HCT116 (cell line): Measurements from ENCODE around the gene AGBL3. TPM values are rescaled to one million over a fixed set of nuclear protein-coding genes. Genes with fewer than 3 reads are reported as not detected.
A peak's percentile ranks its signal among the peaks of the same experiment; 100 is the strongest.

Experiments
- ATAC-seq: fragments of 200-7000 bp; cut with Tn5 transposase; 2 replicates; pipeline ENCODE4 v1.9.1; 2020; ENCODE audit warnings: mild to moderate bottlenecking, moderate library complexity
- BruUV-seq: library from RNA; stranded (reverse); fragments of 400-500 nt; replicated peaks from 2 replicates; lab custom pipeline; 2021; lab: Mats Ljungman, UMichigan
- CTCF ChIA-PET: fragments of 300-600 bp; sonication (Branson Sonifier 250); formaldehyde crosslinking; loops from one replicate; lab custom pipeline; 2021; ENCODE audit warnings: antibody characterized with exemption; lab: Charles Lee
- POLR2A ChIA-PET: fragments of 300-600, 350-600 bp; sonication (Branson Sonifier 250); formaldehyde crosslinking; loops from one replicate; lab custom pipeline; 2021; ENCODE audit warnings: antibody characterized with exemption; lab: Charles Lee
- RAD21 ChIA-PET, 2 experiments: fragments of 300-600 bp; sonication (Branson Sonifier 250); formaldehyde crosslinking; loops; one replicate each; lab custom pipeline; 2023; ENCODE audit warnings: low total read pairs in 2 of 2; ENCODE audit not compliant: uncharacterized antibody in 2 of 2, unreplicated experiment in 2 of 2, low non-redundant PET in 1 of 2; lab: Charles Lee
- DNase-seq: peaks from one replicate; pipeline ENCODE4 v3.0.0-alpha.2; 2010; ENCODE audit warnings: low read depth, low spot score
- H2AFZ ChIP-seq: fragments of 200-600 bp; shearing (Covaris generic), sonication (generic); 2 replicates; pipeline ENCODE4 v1.6.1; 2017; ENCODE audit warnings: low read depth, mixed run types, mixed read lengths, antibody characterized with exemption, low read length; ENCODE audit not compliant: poor library complexity, severe bottlenecking
- H3K27ac ChIP-seq: 2 replicates; pipeline ENCODE4 v1.5.1; 2012; ENCODE audit warnings: low read depth, low read length
- H3K27me3 ChIP-seq: fragments of 200-600 bp; sonication (generic); 2 replicates; pipeline ENCODE4 v1.6.1; 2016; ENCODE audit warnings: mixed run types, low read length, mixed read lengths; ENCODE audit not compliant: insufficient read depth
- H3K36me3 ChIP-seq, 2 experiments: fragments of 200-500 bp in 1 of 2; fragments of 200-600 bp in 1 of 2; sonication (Bioruptor generic) in 1 of 2; sonication (generic) in 1 of 2; 2 replicates each; pipeline versions ENCODE4 v1.5.1 to v1.6.1; 2014 to 2016; ENCODE audit warnings: low read length in 2 of 2, inconsistent platforms in 1 of 2, mixed read lengths in 1 of 2, mixed run types in 1 of 2; ENCODE audit not compliant: insufficient read depth in 2 of 2, control insufficient read depth in 1 of 2
- H3K4me1 ChIP-seq, 2 experiments: fragments of 200-600 bp in 1 of 2; sonication (generic) in 1 of 2; 2 replicates each; pipeline versions ENCODE4 v1.5.1 to v1.6.1; 2012 to 2017; ENCODE audit warnings: low read length in 2 of 2, inconsistent platforms in 1 of 2, mild to moderate bottlenecking in 1 of 2, mixed read lengths in 1 of 2, mixed run types in 1 of 2, moderate library complexity in 1 of 2; ENCODE audit not compliant: insufficient read depth in 2 of 2, control insufficient read depth in 1 of 2
- H3K4me2 ChIP-seq: fragments of 200-600 bp; sonication (generic); 2 replicates; pipeline ENCODE4 v1.6.1; 2017; ENCODE audit warnings: mixed run types, low read length, mixed read lengths
- H3K4me3 ChIP-seq, 2 experiments: fragments of 200-600 bp in 1 of 2; sonication (generic) in 1 of 2; replicated peaks in 1 of 2; 2 replicates each; pipeline ENCODE4 v1.5.1; 2011 to 2016; ENCODE audit warnings: low read length in 2 of 2, control low read depth in 1 of 2, low read depth in 1 of 2, mild to moderate bottlenecking in 1 of 2, mixed read lengths in 1 of 2, mixed run types in 1 of 2
- H3K79me2 ChIP-seq: fragments of 200-600 bp; sonication (generic); 2 replicates; pipeline ENCODE4 v1.6.1; 2017; ENCODE audit warnings: mild to moderate bottlenecking, mixed run types, low read length, moderate library complexity, mixed read lengths; ENCODE audit not compliant: insufficient read depth
- H3K9ac ChIP-seq: fragments of 200-600 bp; sonication (generic); 2 replicates; pipeline ENCODE4 v1.6.1; 2016; ENCODE audit warnings: low read length, mixed read lengths
- H3K9me2 ChIP-seq: fragments of 200-600 bp; sonication (generic), shearing (Covaris generic); 2 replicates; pipeline ENCODE4 v1.6.1; 2017; ENCODE audit warnings: mixed run types, mild to moderate bottlenecking, moderate library complexity; ENCODE audit not compliant: insufficient read depth
- H3K9me3 ChIP-seq, 2 experiments: fragments of 200-500 bp in 1 of 2; fragments of 200-600 bp in 1 of 2; sonication (Bioruptor generic) in 1 of 2; sonication (generic) in 1 of 2; 2 replicates each; pipeline ENCODE4 v1.6.1; 2014 to 2017; ENCODE audit warnings: low read length in 2 of 2, mixed read lengths in 2 of 2, inconsistent platforms in 1 of 2, low read depth in 1 of 2, mild to moderate bottlenecking in 1 of 2, mixed run types in 1 of 2, moderate library complexity in 1 of 2; ENCODE audit not compliant: control insufficient read depth in 1 of 2, insufficient read depth in 1 of 2
- H4K20me1 ChIP-seq: fragments of 200-600 bp; sonication (generic), shearing (Covaris generic); 2 replicates; pipeline ENCODE4 v1.6.1; 2017; ENCODE audit warnings: mixed run types, mild to moderate bottlenecking, moderate library complexity; ENCODE audit not compliant: insufficient read depth
- CBX3 ChIP-seq: IDR thresholded peaks from 2 replicates; pipeline ENCODE4 v1.6.1; 2012; ENCODE audit warnings: low read depth
- CEBPB ChIP-seq: IDR thresholded peaks from 2 replicates; pipeline ENCODE4 v1.6.1; 2012; ENCODE audit warnings: low read depth
- ELF1 ChIP-seq: IDR thresholded peaks from 2 replicates; pipeline ENCODE4 v1.6.1; 2012; ENCODE audit warnings: low read depth, borderline replicate concordance
- EZH2 ChIP-seq: fragments of 200-600 bp; sonication (generic); IDR thresholded peaks from 2 replicates; pipeline ENCODE4 v1.6.1; 2017; ENCODE audit warnings: antibody characterized with exemption, mixed run types
- FOSL1 ChIP-seq: IDR thresholded peaks from 2 replicates; pipeline ENCODE4 v1.6.1; 2012; ENCODE audit warnings: low read depth
- JUND ChIP-seq: IDR thresholded peaks from 2 replicates; pipeline ENCODE4 v1.6.1; 2012
- POLR2A ChIP-seq: IDR thresholded peaks from 2 replicates; pipeline ENCODE4 v1.7.0; 2011; ENCODE audit warnings: borderline replicate concordance; ENCODE audit not compliant: insufficient read depth, insufficient read length; ENCODE audit errors: extremely low read depth
- POLR2AphosphoS5 ChIP-seq: IDR thresholded peaks from 2 replicates; pipeline ENCODE4 v1.6.1; 2011; ENCODE audit warnings: mild to moderate bottlenecking, low read depth, low read length, moderate library complexity
- SIN3A ChIP-seq: IDR thresholded peaks from 2 replicates; pipeline ENCODE4 v1.6.1; 2012; ENCODE audit warnings: low read depth
- SP1 ChIP-seq: IDR thresholded peaks from 2 replicates; pipeline ENCODE4 v1.6.1; 2012; ENCODE audit warnings: low read depth
- TCF7L2 ChIP-seq: IDR thresholded peaks from 2 replicates; pipeline ENCODE4 v1.7.0; 2011; ENCODE audit warnings: borderline replicate concordance, inconsistent platforms; ENCODE audit not compliant: insufficient read depth, insufficient read length; ENCODE audit errors: extremely low read depth
- ZFX ChIP-seq: fragments of 450-650 bp; IDR thresholded peaks from 2 replicates; pipeline ENCODE4 v1.6.1; 2017
- ZNF274 ChIP-seq: fragments of 200-500 bp; sonication (Bioruptor generic); IDR thresholded peaks from 2 replicates; pipeline ENCODE4 v1.6.1; 2014; ENCODE audit warnings: mild to moderate bottlenecking, low read depth, low read length, inconsistent platforms
- intact Hi-C: fragments of 100-400 bp; cut with micrococcal nuclease; formaldehyde crosslinking; loops from 2 replicates; pipeline ENCODE4 v1.10.0; 2022
- total RNA-seq: library from RNA; stranded (reverse); gene quantifications from one replicate; pipeline ENCODE4 v1.2.1, GENCODE V29; 2021; ENCODE audit not compliant: unreplicated experiment
- TF ChIP-seq, protein P1 (sequence below): IDR thresholded peaks from 2 replicates; pipeline ENCODE4 v1.6.1; 2012; ENCODE audit warnings: low read depth
- TF ChIP-seq, protein P2 (sequence below): IDR thresholded peaks from 2 replicates; pipeline ENCODE4 v1.6.1; 2011; ENCODE audit warnings: mild to moderate bottlenecking, low read length, moderate library complexity; ENCODE audit not compliant: insufficient replicate concordance; ENCODE audit errors: extremely low read depth
- TF ChIP-seq, protein P3 (sequence below), 3 experiments: fragments of 200-600 bp in 1 of 3; sonication (generic) in 1 of 3; IDR thresholded peaks in 2 of 3; conservative IDR thresholded peaks in 1 of 3; 2 replicates each; pipeline ENCODE4 v1.5.1; 2012 to 2017; ENCODE audit warnings: low read depth in 2 of 3, low read length in 2 of 3, antibody characterized with exemption in 1 of 3, borderline replicate concordance in 1 of 3, control low read depth in 1 of 3, mild to moderate bottlenecking in 1 of 3, mixed read lengths in 1 of 3, mixed run types in 1 of 3, moderate library complexity in 1 of 3; ENCODE audit not compliant: insufficient read depth in 1 of 3

Gene AGBL3
- total RNA-seq, 1 experiment from 2014 or later: 1.9 TPM

DNA sequence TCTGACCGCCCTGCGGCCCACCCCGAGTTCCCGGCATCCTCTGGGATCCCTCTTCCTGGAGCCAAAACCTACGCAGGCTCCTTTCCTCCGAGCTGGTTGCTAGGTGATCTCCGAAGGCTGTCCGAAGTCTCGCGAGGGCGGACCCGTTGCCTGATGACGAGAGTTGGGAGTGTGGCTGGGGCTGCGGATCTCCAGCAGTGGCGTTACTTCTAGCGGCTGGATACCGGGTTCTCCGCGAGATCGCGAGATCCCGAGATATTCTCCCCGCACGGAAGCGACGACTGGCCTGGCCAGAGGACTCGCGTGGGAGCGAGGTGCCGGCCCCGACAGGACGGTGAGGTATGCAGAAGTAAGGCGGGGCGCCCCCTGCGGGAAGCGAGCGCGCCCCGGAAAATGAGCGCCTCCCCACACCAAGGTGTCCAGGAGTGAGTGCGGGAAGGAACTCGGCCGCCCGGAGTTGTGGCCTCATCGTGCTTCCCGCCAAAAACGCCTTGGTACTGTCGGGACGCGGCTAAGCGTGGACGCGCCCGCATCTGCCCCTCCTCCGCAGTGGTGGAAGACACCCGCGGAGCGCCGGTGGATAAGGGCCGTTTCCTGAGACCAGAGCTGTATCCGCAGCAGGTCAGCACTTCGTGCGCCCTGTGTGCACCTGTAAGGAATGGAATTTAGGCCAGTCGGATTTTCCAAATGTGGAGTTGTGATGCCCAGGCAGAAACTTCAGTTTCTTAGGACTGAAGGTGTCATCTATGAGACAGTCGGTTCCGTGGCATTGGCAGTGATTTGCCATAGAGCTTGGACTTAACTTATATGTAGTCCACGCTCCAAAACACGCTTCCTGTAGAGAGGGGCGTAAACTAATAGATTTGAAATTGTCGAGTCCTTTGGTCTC lies at the start of gene AGBL3 (continued):
- TF ChIP-seq, protein P1, sequence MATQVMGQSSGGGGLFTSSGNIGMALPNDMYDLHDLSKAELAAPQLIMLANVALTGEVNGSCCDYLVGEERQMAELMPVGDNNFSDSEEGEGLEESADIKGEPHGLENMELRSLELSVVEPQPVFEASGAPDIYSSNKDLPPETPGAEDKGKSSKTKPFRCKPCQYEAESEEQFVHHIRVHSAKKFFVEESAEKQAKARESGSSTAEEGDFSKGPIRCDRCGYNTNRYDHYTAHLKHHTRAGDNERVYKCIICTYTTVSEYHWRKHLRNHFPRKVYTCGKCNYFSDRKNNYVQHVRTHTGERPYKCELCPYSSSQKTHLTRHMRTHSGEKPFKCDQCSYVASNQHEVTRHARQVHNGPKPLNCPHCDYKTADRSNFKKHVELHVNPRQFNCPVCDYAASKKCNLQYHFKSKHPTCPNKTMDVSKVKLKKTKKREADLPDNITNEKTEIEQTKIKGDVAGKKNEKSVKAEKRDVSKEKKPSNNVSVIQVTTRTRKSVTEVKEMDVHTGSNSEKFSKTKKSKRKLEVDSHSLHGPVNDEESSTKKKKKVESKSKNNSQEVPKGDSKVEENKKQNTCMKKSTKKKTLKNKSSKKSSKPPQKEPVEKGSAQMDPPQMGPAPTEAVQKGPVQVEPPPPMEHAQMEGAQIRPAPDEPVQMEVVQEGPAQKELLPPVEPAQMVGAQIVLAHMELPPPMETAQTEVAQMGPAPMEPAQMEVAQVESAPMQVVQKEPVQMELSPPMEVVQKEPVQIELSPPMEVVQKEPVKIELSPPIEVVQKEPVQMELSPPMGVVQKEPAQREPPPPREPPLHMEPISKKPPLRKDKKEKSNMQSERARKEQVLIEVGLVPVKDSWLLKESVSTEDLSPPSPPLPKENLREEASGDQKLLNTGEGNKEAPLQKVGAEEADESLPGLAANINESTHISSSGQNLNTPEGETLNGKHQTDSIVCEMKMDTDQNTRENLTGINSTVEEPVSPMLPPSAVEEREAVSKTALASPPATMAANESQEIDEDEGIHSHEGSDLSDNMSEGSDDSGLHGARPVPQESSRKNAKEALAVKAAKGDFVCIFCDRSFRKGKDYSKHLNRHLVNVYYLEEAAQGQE: no peak
- TF ChIP-seq ELF1 (peak; percentile 70), JUND (0 out of 2 replicates have a peak, but pooled peaks have one; percentile 12), SP1 (0 out of 2 replicates have a peak, but pooled peaks have one; percentile 28), ZFX (peak; percentile 72), POLR2A (peak; percentile 73), SIN3A (no peak; the same call in 1 of the 2 replicates)
- TF ChIP-seq, all 23 proteins: peak for 14

DNA sequence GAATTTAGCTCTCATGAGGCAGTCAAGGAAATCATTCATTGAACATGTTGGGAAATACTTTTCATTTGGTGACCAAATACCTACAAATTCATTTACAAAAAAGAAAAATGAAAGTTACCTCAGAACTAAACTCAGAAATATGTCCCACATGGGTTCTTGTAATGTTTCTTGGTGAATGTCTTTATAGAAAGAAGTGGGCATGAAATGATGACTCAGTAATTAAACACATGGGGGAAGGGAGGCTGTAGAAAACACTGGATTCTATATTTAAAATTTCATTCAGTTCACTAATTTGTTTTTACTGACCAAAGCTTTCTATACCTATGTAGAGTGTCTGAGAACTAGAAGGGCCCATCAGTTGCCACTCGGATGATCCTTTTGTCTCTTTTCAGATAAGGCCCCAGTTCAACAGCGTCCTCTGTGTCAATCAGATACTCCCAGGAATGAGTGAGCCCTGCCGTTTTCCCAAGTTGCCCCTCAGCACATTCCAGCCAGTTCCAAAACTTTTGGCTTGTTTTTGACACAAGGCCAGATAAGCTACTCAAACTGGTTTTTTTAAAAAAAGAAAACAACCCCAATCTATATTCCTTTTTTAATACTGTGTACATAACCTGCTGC lies 49.3 kb upstream of the AGBL3 start:
- no peak overlapping the region for H3K9ac ChIP-seq
- ATAC-seq: no peak
- H3K4me1 ChIP-seq: no peaks in the 10 kb centered on the region
- no peaks in the 10 kb centered on the region for H3K27me3 ChIP-seq
- H3K36me3 ChIP-seq: peaks cover 2 to 8% of the 10 kb centered on the region in 2 experiments; a peak in 2 of 4 replicates
- no peak overlapping the region for H2AFZ ChIP-seq
- no peak overlapping the region for H3K4me2 ChIP-seq
- no peak for DNase-seq
- no peak overlapping the region for H3K4me3 ChIP-seq
- no peaks in the 10 kb centered on the region for H3K9me3 ChIP-seq
- H3K9me2 ChIP-seq: no peaks in the 10 kb centered on the region
- ChIA-PET POLR2A (no interaction called here), RAD21 (no interaction called here), CTCF (no interaction called here)
- H3K27ac ChIP-seq: no peak overlapping the region
- H3K79me2 ChIP-seq: no peaks in the 10 kb centered on the region
- no peaks in the 10 kb centered on the region for H4K20me1 ChIP-seq
- no TSS peak for BruUV-seq
- intact Hi-C loops: no loop called here
- TF ChIP-seq, protein P2, sequence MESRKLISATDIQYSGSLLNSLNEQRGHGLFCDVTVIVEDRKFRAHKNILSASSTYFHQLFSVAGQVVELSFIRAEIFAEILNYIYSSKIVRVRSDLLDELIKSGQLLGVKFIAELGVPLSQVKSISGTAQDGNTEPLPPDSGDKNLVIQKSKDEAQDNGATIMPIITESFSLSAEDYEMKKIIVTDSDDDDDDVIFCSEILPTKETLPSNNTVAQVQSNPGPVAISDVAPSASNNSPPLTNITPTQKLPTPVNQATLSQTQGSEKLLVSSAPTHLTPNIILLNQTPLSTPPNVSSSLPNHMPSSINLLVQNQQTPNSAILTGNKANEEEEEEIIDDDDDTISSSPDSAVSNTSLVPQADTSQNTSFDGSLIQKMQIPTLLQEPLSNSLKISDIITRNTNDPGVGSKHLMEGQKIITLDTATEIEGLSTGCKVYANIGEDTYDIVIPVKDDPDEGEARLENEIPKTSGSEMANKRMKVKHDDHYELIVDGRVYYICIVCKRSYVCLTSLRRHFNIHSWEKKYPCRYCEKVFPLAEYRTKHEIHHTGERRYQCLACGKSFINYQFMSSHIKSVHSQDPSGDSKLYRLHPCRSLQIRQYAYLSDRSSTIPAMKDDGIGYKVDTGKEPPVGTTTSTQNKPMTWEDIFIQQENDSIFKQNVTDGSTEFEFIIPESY: no peak
- TF ChIP-seq EZH2 (no peak), CEBPB (no peak), ZFX (no peak), ELF1 (no peak), ZNF274 (no peak), POLR2AphosphoS5 (no peak), CBX3 (no peak), TCF7L2 (no peak), FOSL1 (no peak)
- TF ChIP-seq, protein P3, sequence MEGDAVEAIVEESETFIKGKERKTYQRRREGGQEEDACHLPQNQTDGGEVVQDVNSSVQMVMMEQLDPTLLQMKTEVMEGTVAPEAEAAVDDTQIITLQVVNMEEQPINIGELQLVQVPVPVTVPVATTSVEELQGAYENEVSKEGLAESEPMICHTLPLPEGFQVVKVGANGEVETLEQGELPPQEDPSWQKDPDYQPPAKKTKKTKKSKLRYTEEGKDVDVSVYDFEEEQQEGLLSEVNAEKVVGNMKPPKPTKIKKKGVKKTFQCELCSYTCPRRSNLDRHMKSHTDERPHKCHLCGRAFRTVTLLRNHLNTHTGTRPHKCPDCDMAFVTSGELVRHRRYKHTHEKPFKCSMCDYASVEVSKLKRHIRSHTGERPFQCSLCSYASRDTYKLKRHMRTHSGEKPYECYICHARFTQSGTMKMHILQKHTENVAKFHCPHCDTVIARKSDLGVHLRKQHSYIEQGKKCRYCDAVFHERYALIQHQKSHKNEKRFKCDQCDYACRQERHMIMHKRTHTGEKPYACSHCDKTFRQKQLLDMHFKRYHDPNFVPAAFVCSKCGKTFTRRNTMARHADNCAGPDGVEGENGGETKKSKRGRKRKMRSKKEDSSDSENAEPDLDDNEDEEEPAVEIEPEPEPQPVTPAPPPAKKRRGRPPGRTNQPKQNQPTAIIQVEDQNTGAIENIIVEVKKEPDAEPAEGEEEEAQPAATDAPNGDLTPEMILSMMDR (IDR thresholded peaks at IDR 0.05 in 2 of 3, conservative IDR thresholded peaks at IDR 0.05 in 1 of 3; ENCODE audit: borderline replicate concordance in 1 of 3, insufficient read depth in 1 of 3, low read depth in 2 of 3, low read length in 2 of 3): no peak
